HCT116 (cell line): ENCODE results near the gene PDXK.

Experiments
- EZH2 ChIP-seq: fragments of 200-600 bp; sonication (generic); IDR thresholded peaks from 2 replicates; pipeline ENCODE4 v1.6.1; 2017; ENCODE audit warnings: antibody characterized with exemption, mixed run types
- EZH2phosphoT487 ChIP-seq: fragments of 200-600 bp; IDR thresholded peaks from 2 replicates; pipeline ENCODE4 v1.6.1; 2018; ENCODE audit warnings: antibody characterized with exemption, borderline replicate concordance
- POLR2AphosphoS5 ChIP-seq: IDR thresholded peaks from 2 replicates; pipeline ENCODE4 v1.6.1; 2011; ENCODE audit warnings: mild to moderate bottlenecking, low read depth, low read length, moderate library complexity
- RAD21 ChIP-seq: IDR thresholded peaks from 2 replicates; pipeline ENCODE4 v1.6.1; 2012; ENCODE audit warnings: low read depth, mild to moderate bottlenecking
- TCF7L2 ChIP-seq: IDR thresholded peaks from 2 replicates; pipeline ENCODE4 v1.7.0; 2011; ENCODE audit warnings: borderline replicate concordance, inconsistent platforms; ENCODE audit not compliant: insufficient read depth, insufficient read length; ENCODE audit errors: extremely low read depth
- YY1 ChIP-seq: IDR thresholded peaks from 2 replicates; pipeline ENCODE4 v1.6.1; 2011; ENCODE audit warnings: low read length, low read depth, moderate library complexity, mild to moderate bottlenecking; ENCODE audit not compliant: insufficient replicate concordance; ENCODE audit errors: extremely low read depth
- TF ChIP-seq, protein P1 (sequence below): IDR thresholded peaks from 2 replicates; pipeline ENCODE4 v1.6.1; 2012
- TF ChIP-seq, protein P2 (sequence below), 3 experiments: fragments of 200-600 bp in 1 of 3; sonication (generic) in 1 of 3; IDR thresholded peaks in 2 of 3; conservative IDR thresholded peaks in 1 of 3; 2 replicates each; pipeline ENCODE4 v1.5.1; 2012 to 2017; ENCODE audit warnings: low read depth in 2 of 3, low read length in 2 of 3, antibody characterized with exemption in 1 of 3, borderline replicate concordance in 1 of 3, control low read depth in 1 of 3, mild to moderate bottlenecking in 1 of 3, mixed read lengths in 1 of 3, mixed run types in 1 of 3, moderate library complexity in 1 of 3; ENCODE audit not compliant: insufficient read depth in 1 of 3
- TF ChIP-seq, protein P3 (sequence below): IDR thresholded peaks from 2 replicates; pipeline ENCODE4 v1.6.1; 2011; ENCODE audit warnings: mild to moderate bottlenecking, low read length, moderate library complexity; ENCODE audit not compliant: insufficient replicate concordance; ENCODE audit errors: extremely low read depth
- TF ChIP-seq, protein P4 (sequence below): IDR thresholded peaks from 2 replicates; pipeline ENCODE4 v1.6.1; 2012; ENCODE audit warnings: low read depth

DNA sequence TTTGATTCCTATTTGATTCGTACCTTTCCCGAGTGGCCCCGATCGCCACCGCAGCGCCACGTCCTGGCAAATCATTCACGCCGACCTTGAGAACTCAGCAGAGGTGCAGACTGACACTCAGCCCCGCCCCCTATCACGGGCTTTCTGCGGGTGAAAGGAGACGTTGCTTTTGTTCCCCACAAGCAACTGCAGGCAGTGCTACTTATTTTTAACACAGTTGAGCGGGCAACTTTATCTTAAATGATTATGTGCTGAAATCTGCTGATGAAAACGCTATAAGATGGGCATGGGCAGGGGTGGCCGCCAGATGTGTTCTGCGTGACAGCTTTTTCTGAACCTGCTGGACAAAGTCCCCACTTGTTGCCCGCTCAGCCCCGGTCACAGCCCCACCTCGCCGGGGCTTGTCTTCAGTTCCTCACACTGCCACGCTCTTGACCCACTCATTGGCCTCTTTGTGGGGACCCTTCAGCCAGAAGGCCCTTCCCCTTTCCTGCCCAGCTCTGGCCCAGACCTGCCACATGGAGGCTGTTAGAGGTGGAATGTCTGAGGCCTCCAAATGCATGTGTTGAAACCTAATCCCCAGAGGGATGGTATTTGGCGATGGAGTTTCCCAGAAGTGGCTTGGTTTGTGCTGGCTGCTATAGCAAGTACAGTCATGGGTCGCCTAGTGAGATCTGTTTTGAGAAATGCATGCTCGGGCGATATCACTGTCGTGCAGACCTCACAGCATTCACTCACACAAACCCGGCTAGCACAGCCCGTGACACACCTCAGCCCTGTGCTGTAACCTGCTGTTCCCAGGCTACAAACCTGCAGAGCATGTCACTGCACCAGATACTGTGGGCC lies 15.7 kb upstream of the PDXK start:
- TF ChIP-seq, protein P1, sequence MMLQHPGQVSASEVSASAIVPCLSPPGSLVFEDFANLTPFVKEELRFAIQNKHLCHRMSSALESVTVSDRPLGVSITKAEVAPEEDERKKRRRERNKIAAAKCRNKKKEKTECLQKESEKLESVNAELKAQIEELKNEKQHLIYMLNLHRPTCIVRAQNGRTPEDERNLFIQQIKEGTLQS: no peak
- TF ChIP-seq RAD21: no peak
- TF ChIP-seq, protein P2, sequence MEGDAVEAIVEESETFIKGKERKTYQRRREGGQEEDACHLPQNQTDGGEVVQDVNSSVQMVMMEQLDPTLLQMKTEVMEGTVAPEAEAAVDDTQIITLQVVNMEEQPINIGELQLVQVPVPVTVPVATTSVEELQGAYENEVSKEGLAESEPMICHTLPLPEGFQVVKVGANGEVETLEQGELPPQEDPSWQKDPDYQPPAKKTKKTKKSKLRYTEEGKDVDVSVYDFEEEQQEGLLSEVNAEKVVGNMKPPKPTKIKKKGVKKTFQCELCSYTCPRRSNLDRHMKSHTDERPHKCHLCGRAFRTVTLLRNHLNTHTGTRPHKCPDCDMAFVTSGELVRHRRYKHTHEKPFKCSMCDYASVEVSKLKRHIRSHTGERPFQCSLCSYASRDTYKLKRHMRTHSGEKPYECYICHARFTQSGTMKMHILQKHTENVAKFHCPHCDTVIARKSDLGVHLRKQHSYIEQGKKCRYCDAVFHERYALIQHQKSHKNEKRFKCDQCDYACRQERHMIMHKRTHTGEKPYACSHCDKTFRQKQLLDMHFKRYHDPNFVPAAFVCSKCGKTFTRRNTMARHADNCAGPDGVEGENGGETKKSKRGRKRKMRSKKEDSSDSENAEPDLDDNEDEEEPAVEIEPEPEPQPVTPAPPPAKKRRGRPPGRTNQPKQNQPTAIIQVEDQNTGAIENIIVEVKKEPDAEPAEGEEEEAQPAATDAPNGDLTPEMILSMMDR (IDR thresholded peaks at IDR 0.05 in 2 of 3, conservative IDR thresholded peaks at IDR 0.05 in 1 of 3; ENCODE audit: borderline replicate concordance in 1 of 3, insufficient read depth in 1 of 3, low read depth in 2 of 3, low read length in 2 of 3): no peak
- TF ChIP-seq YY1: no peak
- TF ChIP-seq TCF7L2: no peak
- TF ChIP-seq, protein P3, sequence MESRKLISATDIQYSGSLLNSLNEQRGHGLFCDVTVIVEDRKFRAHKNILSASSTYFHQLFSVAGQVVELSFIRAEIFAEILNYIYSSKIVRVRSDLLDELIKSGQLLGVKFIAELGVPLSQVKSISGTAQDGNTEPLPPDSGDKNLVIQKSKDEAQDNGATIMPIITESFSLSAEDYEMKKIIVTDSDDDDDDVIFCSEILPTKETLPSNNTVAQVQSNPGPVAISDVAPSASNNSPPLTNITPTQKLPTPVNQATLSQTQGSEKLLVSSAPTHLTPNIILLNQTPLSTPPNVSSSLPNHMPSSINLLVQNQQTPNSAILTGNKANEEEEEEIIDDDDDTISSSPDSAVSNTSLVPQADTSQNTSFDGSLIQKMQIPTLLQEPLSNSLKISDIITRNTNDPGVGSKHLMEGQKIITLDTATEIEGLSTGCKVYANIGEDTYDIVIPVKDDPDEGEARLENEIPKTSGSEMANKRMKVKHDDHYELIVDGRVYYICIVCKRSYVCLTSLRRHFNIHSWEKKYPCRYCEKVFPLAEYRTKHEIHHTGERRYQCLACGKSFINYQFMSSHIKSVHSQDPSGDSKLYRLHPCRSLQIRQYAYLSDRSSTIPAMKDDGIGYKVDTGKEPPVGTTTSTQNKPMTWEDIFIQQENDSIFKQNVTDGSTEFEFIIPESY: no peak
- no peak for TF ChIP-seq POLR2AphosphoS5
- TF ChIP-seq, protein P4, sequence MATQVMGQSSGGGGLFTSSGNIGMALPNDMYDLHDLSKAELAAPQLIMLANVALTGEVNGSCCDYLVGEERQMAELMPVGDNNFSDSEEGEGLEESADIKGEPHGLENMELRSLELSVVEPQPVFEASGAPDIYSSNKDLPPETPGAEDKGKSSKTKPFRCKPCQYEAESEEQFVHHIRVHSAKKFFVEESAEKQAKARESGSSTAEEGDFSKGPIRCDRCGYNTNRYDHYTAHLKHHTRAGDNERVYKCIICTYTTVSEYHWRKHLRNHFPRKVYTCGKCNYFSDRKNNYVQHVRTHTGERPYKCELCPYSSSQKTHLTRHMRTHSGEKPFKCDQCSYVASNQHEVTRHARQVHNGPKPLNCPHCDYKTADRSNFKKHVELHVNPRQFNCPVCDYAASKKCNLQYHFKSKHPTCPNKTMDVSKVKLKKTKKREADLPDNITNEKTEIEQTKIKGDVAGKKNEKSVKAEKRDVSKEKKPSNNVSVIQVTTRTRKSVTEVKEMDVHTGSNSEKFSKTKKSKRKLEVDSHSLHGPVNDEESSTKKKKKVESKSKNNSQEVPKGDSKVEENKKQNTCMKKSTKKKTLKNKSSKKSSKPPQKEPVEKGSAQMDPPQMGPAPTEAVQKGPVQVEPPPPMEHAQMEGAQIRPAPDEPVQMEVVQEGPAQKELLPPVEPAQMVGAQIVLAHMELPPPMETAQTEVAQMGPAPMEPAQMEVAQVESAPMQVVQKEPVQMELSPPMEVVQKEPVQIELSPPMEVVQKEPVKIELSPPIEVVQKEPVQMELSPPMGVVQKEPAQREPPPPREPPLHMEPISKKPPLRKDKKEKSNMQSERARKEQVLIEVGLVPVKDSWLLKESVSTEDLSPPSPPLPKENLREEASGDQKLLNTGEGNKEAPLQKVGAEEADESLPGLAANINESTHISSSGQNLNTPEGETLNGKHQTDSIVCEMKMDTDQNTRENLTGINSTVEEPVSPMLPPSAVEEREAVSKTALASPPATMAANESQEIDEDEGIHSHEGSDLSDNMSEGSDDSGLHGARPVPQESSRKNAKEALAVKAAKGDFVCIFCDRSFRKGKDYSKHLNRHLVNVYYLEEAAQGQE: no peak
- no peak for TF ChIP-seq EZH2phosphoT487
- TF ChIP-seq EZH2: no peak
